Keratinocyte (primary cell): ENCODE measurements around the gene CCDC60. TPM values are rescaled to one million over a fixed set of nuclear protein-coding genes. Genes with fewer than 3 reads are reported as not detected.

Source experiments
- DNase-seq: peaks from one replicate; pipeline ENCODE4 v3.0.0-alpha.2; 2011; ENCODE audit warnings: low read depth, missing footprints, low spot score
- FAIRE-seq: peaks from 2 replicates; lab custom pipeline; 2011; peaks lifted over from hg19 to GRCh38; lab: Jason Lieb, UNC
- H2AFZ ChIP-seq: 2 replicates; pipeline ENCODE4 v1.6.0; 2012; ENCODE audit warnings: low read length, control low read depth, inconsistent platforms; ENCODE audit not compliant: control insufficient read depth
- H3K27ac ChIP-seq: 2 replicates; pipeline ENCODE4 v1.5.1; 2011; ENCODE audit warnings: low read length; ENCODE audit not compliant: control insufficient read depth, insufficient read depth
- H3K27me3 ChIP-seq: 3 replicates; pipeline ENCODE4 v1.6.0; 2011; ENCODE audit warnings: low read length; ENCODE audit not compliant: control insufficient read depth, insufficient read depth; ENCODE audit errors: extremely low read depth
- H3K36me3 ChIP-seq, 2 experiments: 2 replicates in 1 of 2; 3 replicates in 1 of 2; pipeline ENCODE4 v1.5.1; 2011; ENCODE audit warnings: low read length in 2 of 2, mild to moderate bottlenecking in 1 of 2; ENCODE audit not compliant: control insufficient read depth in 2 of 2, insufficient read depth in 2 of 2; ENCODE audit errors: extremely low read depth in 1 of 2
- H3K4me1 ChIP-seq: 3 replicates; pipeline ENCODE4 v1.5.1; 2011; ENCODE audit warnings: low read length; ENCODE audit not compliant: control insufficient read depth, insufficient read depth; ENCODE audit errors: extremely low read depth
- H3K4me2 ChIP-seq: 3 replicates; pipeline ENCODE4 v1.6.0; 2011; ENCODE audit warnings: low read depth, low read length; ENCODE audit not compliant: control insufficient read depth, insufficient read depth; ENCODE audit errors: extremely low read depth
- H3K4me3 ChIP-seq, 3 experiments: fragments of 200-600 bp in 1 of 3; sonication (generic) in 1 of 3; 2 replicates in 2 of 3; 3 replicates in 1 of 3; pipeline ENCODE4 v1.5.1; 2011 to 2016; ENCODE audit warnings: low read length in 3 of 3, mild to moderate bottlenecking in 3 of 3, control low read depth in 2 of 3, inconsistent platforms in 1 of 3, low read depth in 1 of 3, mixed read lengths in 1 of 3, mixed run types in 1 of 3, moderate library complexity in 1 of 3; ENCODE audit not compliant: control insufficient read depth in 2 of 3, insufficient read depth in 2 of 3; ENCODE audit errors: extremely low read depth in 1 of 3
- H3K79me2 ChIP-seq: 2 replicates; pipeline ENCODE4 v1.6.0; 2012; ENCODE audit warnings: low read length; ENCODE audit not compliant: control insufficient read depth, insufficient read depth
- H3K9ac ChIP-seq: 3 replicates; pipeline ENCODE4 v1.6.0; 2011; ENCODE audit warnings: low read length; ENCODE audit not compliant: control insufficient read depth, insufficient read depth; ENCODE audit errors: extremely low read depth
- H3K9me1 ChIP-seq: 3 replicates; pipeline ENCODE4 v1.6.0; 2011; ENCODE audit warnings: low read length; ENCODE audit not compliant: control insufficient read depth, insufficient read depth; ENCODE audit errors: extremely low read depth
- H3K9me3 ChIP-seq: 2 replicates; pipeline ENCODE4 v1.5.1; 2012; ENCODE audit warnings: low read depth, low read length; ENCODE audit not compliant: control insufficient read depth
- H4K20me1 ChIP-seq: 3 replicates; pipeline ENCODE4 v1.6.0; 2011; ENCODE audit warnings: low read length; ENCODE audit not compliant: control insufficient read depth, insufficient read depth; ENCODE audit errors: extremely low read depth
- EZH2 ChIP-seq: IDR thresholded peaks from one replicate; pipeline ENCODE4 v1.6.1; 2012; ENCODE audit warnings: inconsistent platforms, mild to moderate bottlenecking, low read length, moderate library complexity
- dilution Hi-C: fragments of 300-500 bp; cut with MboI; formaldehyde crosslinking; loops from one replicate; pipeline ENCODE4 v1.7.0; 2020; ENCODE audit warnings: low sequenced_read_pairs; ENCODE audit not compliant: extremely low pct_ligation_motif_present
- polyA plus RNA-seq, 5 experiments: library from polyadenylated mRNA; depleted of rRNA in 3 of 5; stranded (reverse) in 3 of 5; stranded (forward) in 1 of 5; unstranded in 1 of 5; fragments of >200 nt; gene quantifications; 1 replicate in 1 of 5; 2 replicates in 3 of 5; 3 replicates in 1 of 5; pipeline versions ENCODE4 v1.2.1 to v1.2.3, GENCODE V29; 2011 to 2012; ENCODE audit warnings: missing spikeins in 2 of 5, low read depth in 1 of 5, low replicate concordance in 1 of 5
- TF ChIP-seq, protein P1 (sequence below), 3 experiments: IDR thresholded peaks in 1 of 3; conservative IDR thresholded peaks in 1 of 3; optimal IDR thresholded peaks in 1 of 3; 2 replicates in 2 of 3; 3 replicates in 1 of 3; pipeline versions ENCODE3 to v1.5.1; 2011; ENCODE audit warnings: low read length in 3 of 3, mild to moderate bottlenecking in 3 of 3, moderate library complexity in 2 of 3, control low read depth in 1 of 3, inconsistent platforms in 1 of 3; ENCODE audit not compliant: insufficient read depth in 2 of 3; ENCODE audit errors: extremely low read depth in 1 of 3

The CCDC60 gene
- polyA plus RNA-seq, 1 donor (not counting 4 experiments of a cell fraction or from before 2014, with no cell fraction given): 0.09 TPM

DNA sequence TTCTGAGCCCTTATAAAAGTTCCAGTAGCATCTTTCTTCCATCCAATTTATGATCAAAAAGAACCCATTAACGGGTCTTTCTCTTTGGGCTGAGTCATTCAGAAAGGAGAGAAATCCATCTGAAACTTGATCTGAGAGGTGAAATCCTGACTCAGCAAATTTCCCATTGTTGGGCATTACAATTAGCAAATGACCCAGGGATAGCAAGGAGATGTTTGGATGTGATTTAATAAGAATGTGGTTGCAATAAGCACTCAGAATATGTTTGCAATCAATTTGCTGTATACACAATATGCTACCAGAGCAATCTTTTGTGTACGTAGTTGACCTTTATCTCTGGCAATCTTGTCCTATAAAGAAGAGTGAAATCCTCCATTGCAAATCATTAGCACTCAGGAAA is 122.7 kb downstream of the CCDC60 start:
- Histone ChIP-seq H4K20me1 (no peaks in the 10 kb centered on the region), H3K9me1 (no peaks in the 10 kb centered on the region), H3K4me3 (no peak overlapping the region), H2AFZ (no peak overlapping the region), H3K27ac (no peak overlapping the region), H3K79me2 (no peaks in the 10 kb centered on the region), H3K9me3 (no peaks in the 10 kb centered on the region), H3K9ac (no peak overlapping the region), H3K27me3 (no peaks in the 10 kb centered on the region), H3K4me2 (no peak overlapping the region), H3K36me3 (no peaks in the 10 kb centered on the region), H3K4me1 (no peaks in the 10 kb centered on the region)
- TF ChIP-seq, protein P1, sequence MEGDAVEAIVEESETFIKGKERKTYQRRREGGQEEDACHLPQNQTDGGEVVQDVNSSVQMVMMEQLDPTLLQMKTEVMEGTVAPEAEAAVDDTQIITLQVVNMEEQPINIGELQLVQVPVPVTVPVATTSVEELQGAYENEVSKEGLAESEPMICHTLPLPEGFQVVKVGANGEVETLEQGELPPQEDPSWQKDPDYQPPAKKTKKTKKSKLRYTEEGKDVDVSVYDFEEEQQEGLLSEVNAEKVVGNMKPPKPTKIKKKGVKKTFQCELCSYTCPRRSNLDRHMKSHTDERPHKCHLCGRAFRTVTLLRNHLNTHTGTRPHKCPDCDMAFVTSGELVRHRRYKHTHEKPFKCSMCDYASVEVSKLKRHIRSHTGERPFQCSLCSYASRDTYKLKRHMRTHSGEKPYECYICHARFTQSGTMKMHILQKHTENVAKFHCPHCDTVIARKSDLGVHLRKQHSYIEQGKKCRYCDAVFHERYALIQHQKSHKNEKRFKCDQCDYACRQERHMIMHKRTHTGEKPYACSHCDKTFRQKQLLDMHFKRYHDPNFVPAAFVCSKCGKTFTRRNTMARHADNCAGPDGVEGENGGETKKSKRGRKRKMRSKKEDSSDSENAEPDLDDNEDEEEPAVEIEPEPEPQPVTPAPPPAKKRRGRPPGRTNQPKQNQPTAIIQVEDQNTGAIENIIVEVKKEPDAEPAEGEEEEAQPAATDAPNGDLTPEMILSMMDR (optimal IDR thresholded peaks at IDR 0.05 in 1 of 3, IDR thresholded peaks at IDR 0.05 in 1 of 3, conservative IDR thresholded peaks at IDR 0.05 in 1 of 3; ENCODE audit: extremely low read depth in 1 of 3, insufficient read depth in 2 of 3, low read length in 3 of 3): no peak
- TF ChIP-seq EZH2: no peak
- dilution Hi-C loops: no loop called here
- DNase-seq (no peak), FAIRE-seq (no peak)

GRCh38 chr12:119459481-119459880 is 125.0 kb downstream of the CCDC60 start:
- Histone ChIP-seq H4K20me1 (no peaks in the 10 kb centered on the region), H3K4me3 (no peak overlapping the region), H3K79me2 (no peaks in the 10 kb centered on the region), H3K36me3 (no peaks in the 10 kb centered on the region), H3K9me3 (peaks cover 2% of the 10 kb centered on the region), H3K9me1 (no peaks in the 10 kb centered on the region), H3K9ac (no peak overlapping the region), H3K27me3 (no peaks in the 10 kb centered on the region), H2AFZ (no peak overlapping the region), H3K4me2 (no peak overlapping the region), H3K27ac (no peak overlapping the region), H3K4me1 (no peaks in the 10 kb centered on the region)
- FAIRE-seq (no peak), DNase-seq (no peak)
- TF ChIP-seq, protein P1 (optimal IDR thresholded peaks at IDR 0.05 in 1 of 3, IDR thresholded peaks at IDR 0.05 in 1 of 3, conservative IDR thresholded peaks at IDR 0.05 in 1 of 3; ENCODE audit: extremely low read depth in 1 of 3, insufficient read depth in 2 of 3, low read length in 3 of 3): no peak
- TF ChIP-seq EZH2: no peak
- dilution Hi-C loops: no loop called here
